Small intestine (tissue), 7 donors: ENCODE data around the gene FAM170B. TPM values are rescaled to one million over a fixed set of nuclear protein-coding genes. Genes with fewer than 3 reads are reported as not detected.

Source experiments
- DNase-seq, 2 donors: peaks; one replicate each; pipeline versions ENCODE4 v3.0.0 to v3.0.0-alpha.2; 2013
- FAIRE-seq: peaks from 2 replicates; lab custom pipeline; 2012; peaks lifted over from hg19 to GRCh38; lab: Jason Lieb, UNC
- H3K27ac ChIP-seq, 3 donors: one replicate each; pipeline ENCODE4 v1.5.1; 2013; ENCODE audit warnings: low read length in 2 of 3, mild to moderate bottlenecking in 2 of 3, control low read depth in 1 of 3, inconsistent platforms in 1 of 3, low read depth in 1 of 3, moderate library complexity in 1 of 3
- H3K27me3 ChIP-seq, 3 donors: one replicate each; pipeline ENCODE4 v1.6.1; 2013; ENCODE audit warnings: low read length in 3 of 3, inconsistent platforms in 1 of 3; ENCODE audit not compliant: control insufficient read depth in 3 of 3, insufficient read depth in 3 of 3
- H3K36me3 ChIP-seq, 3 donors: one replicate each; pipeline ENCODE4 v1.6.1; 2013; ENCODE audit warnings: low read length in 3 of 3, inconsistent platforms in 1 of 3, low read depth in 1 of 3, mild to moderate bottlenecking in 1 of 3, moderate library complexity in 1 of 3; ENCODE audit not compliant: control insufficient read depth in 3 of 3, insufficient read depth in 2 of 3
- H3K4me1 ChIP-seq, 3 donors: one replicate each; pipeline ENCODE4 v1.6.1; 2013; ENCODE audit warnings: low read length in 2 of 3, inconsistent platforms in 1 of 3, low read depth in 1 of 3, mild to moderate bottlenecking in 1 of 3, moderate library complexity in 1 of 3; ENCODE audit not compliant: control insufficient read depth in 3 of 3, insufficient read depth in 2 of 3
- H3K4me3 ChIP-seq, 3 donors: one replicate each; pipeline ENCODE4 v1.5.1; 2013; ENCODE audit warnings: low read length in 3 of 3, control low read depth in 1 of 3, inconsistent platforms in 1 of 3, low read depth in 1 of 3, mild to moderate bottlenecking in 1 of 3, moderate library complexity in 1 of 3
- H3K9me3 ChIP-seq, 2 donors: one replicate each; pipeline ENCODE4 v1.6.1; 2013; ENCODE audit warnings: low read depth in 1 of 2, low read length in 1 of 2; ENCODE audit not compliant: control insufficient read depth in 2 of 2, insufficient read depth in 1 of 2
- WGBS, 3 donors: extraction: QIAGEN DNeasy Blood & Tissue Kit; methylation state at CpG; one replicate each; pipeline ENCODE4 v1.1.7; 2013; 5-methylcytosine and 5-hydroxymethylcytosine counted together
- polyA plus RNA-seq, 4 donors: library from polyadenylated mRNA; stranded (reverse) in 3 of 4; unstranded in 1 of 4; fragments of 200-250 nt in 3 of 4; fragments of 120-200 nt in 1 of 4; gene quantifications; one replicate each; pipeline versions ENCODE4 v1.2.1 to v1.2.3, GENCODE V29; 2013
- donor health status: healthy with polysubstance abuse.
- donor health status: control.
- donor health status: control.
- donor health status: Bipolar disorder and iron deficiency.
- donor health status: healthy.

The FAM170B gene
- polyA plus RNA-seq, 4 donors, result not detected

DNA sequence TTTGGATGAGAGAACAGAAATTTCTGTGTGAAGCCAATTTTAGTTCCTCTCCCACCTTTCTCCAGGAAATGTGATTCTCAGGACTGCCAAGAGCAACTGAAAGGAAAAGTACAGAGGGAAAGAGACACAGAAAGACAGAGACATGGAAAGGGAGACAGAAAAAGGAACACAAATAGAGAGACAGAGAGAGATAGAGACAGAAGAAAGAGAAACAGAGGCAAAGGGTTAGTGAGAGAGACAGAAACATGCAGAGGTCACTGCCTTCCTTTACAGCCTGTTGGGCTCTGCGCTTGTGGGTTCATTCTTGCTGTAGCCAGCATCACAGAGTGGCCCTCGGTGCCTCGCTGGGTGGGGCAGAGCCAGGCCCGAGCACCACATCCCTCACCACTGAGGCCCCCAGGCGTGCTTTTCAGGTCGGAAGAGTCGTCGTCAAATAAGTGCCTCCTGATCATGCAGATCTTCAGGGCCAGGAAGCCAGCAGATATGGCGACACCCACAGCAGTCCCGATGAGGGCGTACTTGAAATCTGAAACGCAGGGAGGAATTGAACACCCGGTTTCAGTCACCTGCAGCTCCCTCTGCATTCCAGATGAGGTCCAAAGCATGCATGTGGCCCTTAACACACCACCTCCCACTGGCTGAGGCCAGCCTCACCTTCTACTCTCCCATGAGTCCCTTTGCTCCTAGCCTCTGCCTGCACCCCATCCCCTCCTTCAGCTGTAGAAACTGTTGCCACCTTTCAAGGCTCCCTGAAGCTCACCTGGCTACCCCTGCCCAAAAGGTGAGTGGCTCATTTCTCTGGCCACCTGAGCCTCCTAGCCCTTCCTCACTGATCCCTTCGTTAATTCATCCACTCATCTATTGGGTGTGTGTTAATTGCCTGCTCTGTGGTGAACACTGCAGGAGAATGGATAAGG is 32.9 kb upstream of the FAM170B start:
- no peaks in the 10 kb centered on the region for H3K4me1 ChIP-seq
- no peak for FAIRE-seq
- no peak overlapping the region for H3K27ac ChIP-seq
- no peak for DNase-seq
- H3K9me3 ChIP-seq, result no peaks in the 10 kb centered on the region
- H3K27me3 ChIP-seq, result peaks cover 0 to 2% (median 0%) of the 10 kb centered on the region in 3 donors
- no peaks in the 10 kb centered on the region for H3K36me3 ChIP-seq
- 80 to 82% (median 81%) methylated on average over 14 of the region's 14 CpGs for WGBS, 3 donors
- H3K4me3 ChIP-seq, result no peak overlapping the region

DNA sequence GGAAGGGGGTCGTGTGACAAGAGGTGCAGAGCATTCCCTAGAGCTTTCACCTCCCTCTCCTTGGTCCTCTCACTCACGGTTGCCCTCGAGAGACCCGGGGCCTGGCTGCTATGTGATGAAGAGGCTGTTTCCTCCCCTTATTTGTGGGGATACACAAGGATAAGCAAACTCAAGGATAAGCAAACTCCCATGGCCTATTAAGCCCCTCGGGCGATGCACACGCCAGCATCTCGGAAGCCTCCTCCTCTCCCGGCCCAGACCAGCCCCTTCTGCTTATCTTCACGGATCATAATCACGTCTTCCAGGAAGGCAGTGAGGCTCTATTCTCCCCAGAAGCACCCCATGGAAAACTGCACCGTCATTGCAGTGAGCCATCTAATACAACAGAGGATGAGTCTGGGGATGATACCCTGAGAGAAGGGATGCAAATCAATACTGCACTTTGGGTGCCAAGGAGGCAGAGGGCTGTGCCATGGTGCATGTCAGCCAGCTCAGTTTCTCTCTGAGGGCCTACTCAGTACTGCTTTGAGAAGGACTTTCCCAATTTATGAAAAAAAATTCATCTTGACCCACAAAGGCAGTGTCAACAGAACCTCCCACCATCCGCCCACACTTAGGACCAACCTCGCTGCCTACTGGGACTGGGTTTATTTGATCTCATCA is 32.1 kb upstream of the FAM170B start:
- WGBS, 3 donors, result 67 to 82% (median 80%) methylated on average over 14 of the region's 14 CpGs
- FAIRE-seq (no peak), DNase-seq (no peak)
- Histone ChIP-seq H3K27ac (no peak overlapping the region), H3K36me3 (no peaks in the 10 kb centered on the region), H3K4me1 (no peaks in the 10 kb centered on the region), H3K4me3 (no peak overlapping the region), H3K27me3 (peaks cover 0 to 2% (median 0%) of the 10 kb centered on the region in 3 donors), H3K9me3 (no peaks in the 10 kb centered on the region)

DNA sequence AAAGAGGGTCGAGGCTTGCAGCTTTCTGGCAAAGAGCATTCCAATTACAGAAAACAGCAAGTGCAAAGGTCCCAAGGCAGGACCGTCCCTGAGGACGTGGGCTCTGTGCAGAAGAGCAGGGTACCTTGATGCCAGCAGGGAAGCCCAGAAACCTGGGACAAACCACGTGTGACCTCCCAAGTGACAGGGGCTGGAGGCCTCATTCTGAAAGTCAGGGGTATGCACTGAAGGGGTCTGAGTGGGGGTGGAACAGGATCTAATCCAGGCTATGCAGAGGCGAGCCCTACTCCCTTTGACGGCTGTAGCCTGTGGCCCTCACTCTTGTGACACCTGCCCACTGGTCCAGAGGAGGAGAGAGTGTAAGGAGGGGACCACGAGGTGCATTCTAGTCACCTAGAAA is 31.4 kb upstream of the FAM170B start:
- H3K27ac ChIP-seq, result no peak overlapping the region
- peaks cover 0 to 5% (median 0%) of the 10 kb centered on the region in 3 donors for H3K27me3 ChIP-seq
- no peaks in the 10 kb centered on the region for H3K9me3 ChIP-seq
- FAIRE-seq (no peak), DNase-seq (no peak)
- 47 to 78% (median 66%) methylated on average over 7 of the region's 7 CpGs for WGBS, 3 donors
- no peaks in the 10 kb centered on the region for H3K4me1 ChIP-seq
- H3K4me3 ChIP-seq, result no peak overlapping the region
- no peaks in the 10 kb centered on the region for H3K36me3 ChIP-seq

DNA sequence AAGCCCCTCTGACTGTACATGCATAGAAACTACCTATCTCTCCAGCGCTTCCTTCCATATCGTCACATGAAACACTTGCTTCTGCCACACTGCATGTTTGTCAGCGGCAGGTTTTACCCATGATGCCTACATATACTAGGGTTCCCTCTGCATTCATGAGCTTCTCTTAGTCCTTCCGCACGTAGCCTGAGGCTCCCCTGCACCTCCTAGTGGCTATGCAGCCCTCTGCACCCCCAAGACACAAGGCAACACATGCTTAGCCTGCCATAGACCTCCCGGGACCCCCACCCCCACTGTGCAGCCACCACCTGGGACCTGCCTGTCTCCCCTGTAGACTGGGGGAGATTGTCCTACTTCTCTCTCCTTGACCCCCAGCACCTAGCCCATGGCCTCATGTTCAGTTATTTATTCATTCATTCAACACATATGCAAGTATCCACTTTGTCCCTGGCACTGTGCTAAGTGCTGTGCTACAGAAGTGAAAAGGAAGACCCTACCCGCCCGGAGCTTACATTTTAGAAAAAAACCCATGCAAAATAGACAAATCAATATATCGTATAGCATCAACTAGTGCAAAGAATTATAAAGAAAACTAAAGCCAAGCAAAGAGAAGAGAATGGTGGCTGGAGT is 30.9 kb upstream of the FAM170B start:
- Histone ChIP-seq H3K36me3 (no peaks in the 10 kb centered on the region), H3K9me3 (no peaks in the 10 kb centered on the region), H3K4me3 (no peak overlapping the region), H3K27me3 (peaks cover 0 to 5% (median 0%) of the 10 kb centered on the region in 3 donors), H3K27ac (no peak overlapping the region), H3K4me1 (no peaks in the 10 kb centered on the region)
- 38 to 58% (median 40%) methylated on average over 9 of the region's 9 CpGs for WGBS, 3 donors
- FAIRE-seq (no peak), DNase-seq (peak; percentile 33 to 63)

DNA sequence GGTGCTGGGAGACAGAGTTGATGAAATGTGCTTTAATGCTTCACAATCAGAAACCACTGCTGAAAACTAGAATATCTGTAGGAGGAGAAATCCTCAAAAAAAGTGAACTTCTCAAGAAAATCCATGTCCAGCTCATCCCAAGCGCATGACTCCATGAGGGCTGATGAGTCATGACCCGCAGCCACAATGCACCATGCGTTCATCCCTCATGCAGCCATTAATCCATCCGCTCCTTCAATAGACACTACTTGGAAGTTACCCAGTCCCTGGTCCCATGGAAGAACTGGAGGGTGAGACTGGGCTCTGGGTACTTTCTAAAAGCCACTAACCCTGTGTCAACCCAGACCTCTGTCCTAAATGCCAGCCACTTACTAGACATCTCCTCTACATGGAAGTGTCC is 29.9 kb upstream of the FAM170B start:
- no peaks in the 10 kb centered on the region for H3K4me1 ChIP-seq
- no peak overlapping the region for H3K4me3 ChIP-seq
- peaks cover 0 to 5% (median 0%) of the 10 kb centered on the region in 3 donors for H3K27me3 ChIP-seq
- WGBS, 3 donors, result 86 to 94% (median 93%) methylated on average over 4 of the region's 4 CpGs
- DNase-seq (no peak), FAIRE-seq (no peak)
- no peak overlapping the region for H3K27ac ChIP-seq
- H3K9me3 ChIP-seq, result no peaks in the 10 kb centered on the region
- no peaks in the 10 kb centered on the region for H3K36me3 ChIP-seq

DNA sequence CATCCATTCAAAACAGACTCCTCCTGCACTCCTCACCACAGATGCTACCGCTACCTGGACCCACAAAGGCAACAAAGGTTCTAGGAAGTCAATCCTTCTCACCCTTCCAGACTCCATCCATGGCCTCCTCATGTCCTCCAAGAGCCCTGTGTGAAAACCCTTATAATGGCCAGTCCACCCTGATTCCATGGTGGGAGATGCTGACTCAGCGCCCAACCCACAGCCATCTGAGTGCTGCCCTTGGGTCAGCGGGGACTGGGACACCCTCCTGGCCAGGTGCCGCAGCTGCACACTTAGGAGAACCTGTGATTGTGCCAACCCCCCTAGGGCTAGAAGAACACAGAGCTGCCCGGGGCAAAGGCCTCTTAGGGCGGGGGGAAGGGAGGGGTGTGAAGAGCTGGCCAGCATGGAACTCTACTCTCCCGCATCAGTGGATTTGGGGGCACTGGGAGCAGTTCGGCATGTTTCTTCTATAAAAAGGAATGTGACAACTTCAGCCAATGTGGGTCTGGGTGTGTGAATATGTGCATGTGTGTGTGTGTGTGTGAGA is 29.0 kb upstream of the FAM170B start:
- Histone ChIP-seq H3K4me3 (no peak overlapping the region), H3K36me3 (no peaks in the 10 kb centered on the region), H3K4me1 (no peaks in the 10 kb centered on the region), H3K27ac (no peak overlapping the region), H3K27me3 (peaks cover 0 to 5% (median 0%) of the 10 kb centered on the region in 3 donors), H3K9me3 (no peaks in the 10 kb centered on the region)
- DNase-seq (no peak), FAIRE-seq (no peak)
- WGBS, 3 donors, result 66 to 84% (median 69%) methylated on average over 8 of the region's 8 CpGs

DNA sequence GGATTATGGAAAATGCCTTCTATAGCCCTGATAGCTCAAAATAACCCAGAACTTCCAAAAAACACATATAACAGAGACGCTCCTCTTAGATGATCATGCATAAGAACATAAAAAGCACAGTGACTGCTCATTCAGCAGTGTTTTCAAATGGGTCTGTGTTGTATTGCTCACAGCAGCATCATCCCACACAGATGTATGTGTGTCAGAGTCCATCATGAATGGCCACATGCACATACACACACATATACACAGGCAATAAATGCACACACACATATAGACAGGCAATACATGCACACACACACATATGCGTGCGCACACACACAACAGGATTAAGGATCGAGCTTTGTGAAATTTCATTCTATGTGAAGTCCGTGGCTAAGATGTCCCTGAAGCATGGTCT is 28.2 kb upstream of the FAM170B start:
- FAIRE-seq (no peak), DNase-seq (no peak)
- 73 to 84% (median 76%) methylated on average over 5 of the region's 5 CpGs for WGBS, 3 donors
- no peaks in the 10 kb centered on the region for H3K9me3 ChIP-seq
- no peaks in the 10 kb centered on the region for H3K4me1 ChIP-seq
- H3K4me3 ChIP-seq, result no peak overlapping the region
- H3K27me3 ChIP-seq, result peaks cover 0 to 5% (median 0%) of the 10 kb centered on the region in 3 donors
- H3K36me3 ChIP-seq, result no peaks in the 10 kb centered on the region
- H3K27ac ChIP-seq, result no peak overlapping the region

DNA sequence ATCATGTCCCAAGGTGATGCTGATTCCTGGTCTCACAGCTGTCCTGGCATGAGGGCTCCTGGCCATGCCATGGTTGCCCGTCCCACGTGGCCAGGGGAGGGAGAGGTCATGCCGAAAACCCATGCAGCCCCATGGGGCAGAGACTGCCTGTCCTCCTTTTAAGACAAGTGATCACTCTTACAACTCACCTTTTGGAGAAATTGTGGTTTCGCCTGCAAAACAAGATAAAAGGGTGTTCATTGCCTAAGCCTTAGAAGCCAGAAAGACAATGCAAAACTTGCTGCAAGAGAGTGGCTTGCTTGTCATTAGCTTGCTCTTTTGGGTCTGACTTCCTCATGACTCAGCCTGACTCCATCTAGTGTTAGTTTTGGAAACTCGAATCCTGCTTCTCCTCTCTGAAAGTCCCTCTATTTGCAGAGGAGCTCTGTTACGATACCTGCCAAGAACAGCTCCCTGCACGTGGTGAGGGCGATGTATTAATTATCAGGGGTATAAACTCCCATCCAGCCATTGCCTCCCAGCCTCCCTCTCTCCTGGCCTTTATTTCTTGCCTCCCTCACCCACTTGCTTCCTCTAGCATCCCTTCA is 27.7 kb upstream of the FAM170B start:
- 45 to 55% (median 50%) methylated on average over 8 of the region's 8 CpGs for WGBS, 3 donors
- no peak for FAIRE-seq
- peaks cover 0 to 5% (median 0%) of the 10 kb centered on the region in 3 donors for H3K27me3 ChIP-seq
- H3K36me3 ChIP-seq, result no peaks in the 10 kb centered on the region
- no peaks in the 10 kb centered on the region for H3K9me3 ChIP-seq
- no peak overlapping the region for H3K27ac ChIP-seq
- H3K4me1 ChIP-seq, result no peaks in the 10 kb centered on the region
- peak; percentile 9 to 20 for DNase-seq
- no peak overlapping the region for H3K4me3 ChIP-seq
